CD14-positive monocyte (primary cell): ENCODE measurements around the gene PDXDC1. TPM values are rescaled to one million over a fixed set of nuclear protein-coding genes. Genes with fewer than 3 reads are reported as not detected.
"Not testable (repeated sequence)": the region's sequence is repeated elsewhere in the genome, so short reads cannot be mapped to it uniquely, and the experiment has no call there.

ENCODE experiments used
- DNase-seq, 3 donors: peaks; one replicate each; pipeline ENCODE4 v3.0.0-alpha.2; 2011 to 2022
- H2AFZ ChIP-seq: 2 replicates; pipeline ENCODE4 v1.6.0; 2012; ENCODE audit warnings: mild to moderate bottlenecking, low read depth, low read length, inconsistent platforms; ENCODE audit not compliant: insufficient read depth, poor library complexity, severe bottlenecking
- H3K27ac ChIP-seq, 2 donors: 1 replicate in 1 of 2; 2 replicates in 1 of 2; pipeline ENCODE4 v1.5.1; 2012 to 2013; ENCODE audit warnings: low read length in 2 of 2, control low read depth in 1 of 2, inconsistent platforms in 1 of 2, low read depth in 1 of 2, mild to moderate bottlenecking in 1 of 2
- H3K27me3 ChIP-seq, 2 donors: one replicate each; pipeline versions ENCODE4 v1.6.0 to v1.6.1; 2011 to 2013; ENCODE audit warnings: low read length in 2 of 2; ENCODE audit not compliant: control insufficient read depth in 2 of 2, insufficient read depth in 2 of 2
- H3K36me3 ChIP-seq, 2 donors: replicated peaks in 1 of 2; 1 replicate in 1 of 2; 2 replicates in 1 of 2; pipeline versions ENCODE4 v1.5.1 to v1.6.1; 2012 to 2013; ENCODE audit warnings: low read length in 2 of 2, control low read depth in 1 of 2, inconsistent platforms in 1 of 2, mild to moderate bottlenecking in 1 of 2; ENCODE audit not compliant: insufficient read depth in 2 of 2, control insufficient read depth in 1 of 2
- H3K4me1 ChIP-seq, 2 donors: 1 replicate in 1 of 2; 2 replicates in 1 of 2; pipeline versions ENCODE4 v1.5.1 to v1.6.1; 2012 to 2013; ENCODE audit warnings: low read length in 2 of 2, control low read depth in 1 of 2, inconsistent platforms in 1 of 2, mild to moderate bottlenecking in 1 of 2, moderate library complexity in 1 of 2; ENCODE audit not compliant: insufficient read depth in 2 of 2, control insufficient read depth in 1 of 2
- H3K4me2 ChIP-seq: replicated peaks from 2 replicates; pipeline ENCODE3; 2012; ENCODE audit warnings: low read length, moderate library complexity, mild to moderate bottlenecking; ENCODE audit not compliant: poor library complexity, severe bottlenecking; ENCODE audit errors: extremely low read depth
- H3K4me3 ChIP-seq, 3 experiments: fragments of 200-600 bp in 1 of 3; sonication (generic) in 1 of 3; replicated peaks in 1 of 3; 1 replicate in 2 of 3; 2 replicates in 1 of 3; pipeline ENCODE4 v1.5.1; 2011 to 2013; ENCODE audit warnings: low read length in 3 of 3, mild to moderate bottlenecking in 3 of 3, control low read depth in 2 of 3, low read depth in 2 of 3, inconsistent platforms in 1 of 3, moderate library complexity in 1 of 3
- H3K79me2 ChIP-seq: 2 replicates; pipeline ENCODE4 v1.6.0; 2012; ENCODE audit warnings: mild to moderate bottlenecking, control low read depth, inconsistent platforms, low read length, moderate library complexity; ENCODE audit not compliant: insufficient read depth
- H3K9ac ChIP-seq: 2 replicates; pipeline ENCODE4 v1.6.0; 2017; ENCODE audit warnings: low read length, mild to moderate bottlenecking; ENCODE audit not compliant: insufficient read depth, poor library complexity, severe bottlenecking
- H3K9me3 ChIP-seq, 2 donors: replicated peaks in 1 of 2; 1 replicate in 1 of 2; 2 replicates in 1 of 2; pipeline versions ENCODE4 v1.5.1 to v1.6.1; 2012 to 2013; ENCODE audit warnings: low read length in 2 of 2, control low read depth in 1 of 2; ENCODE audit not compliant: control insufficient read depth in 1 of 2, insufficient read depth in 1 of 2
- H4K20me1 ChIP-seq: 2 replicates; pipeline ENCODE4 v1.6.0; 2012; ENCODE audit warnings: mild to moderate bottlenecking, low read length, control low read depth, moderate library complexity; ENCODE audit not compliant: insufficient read depth
- H3K27ac Mint-ChIP-seq, 7 donors: one replicate each; pipeline ENCODE4 v1.8.0; 2020; ENCODE audit warnings: mild to moderate bottlenecking in 7 of 7, mixed read lengths in 7 of 7, moderate library complexity in 6 of 7, inconsistent platforms in 2 of 7
- H3K27me3 Mint-ChIP-seq, 3 donors: one replicate each; pipeline ENCODE4 v1.8.0; 2021 to 2022; ENCODE audit warnings: low read depth in 3 of 3, mild to moderate bottlenecking in 3 of 3, mixed read lengths in 3 of 3, moderate library complexity in 3 of 3, inconsistent platforms in 1 of 3
- H3K36me3 Mint-ChIP-seq, 2 donors: one replicate each; pipeline ENCODE4 v1.8.0; 2020; ENCODE audit warnings: mixed read lengths in 2 of 2, inconsistent platforms in 1 of 2, mild to moderate bottlenecking in 1 of 2
- H3K4me1 Mint-ChIP-seq: one replicate; pipeline ENCODE4 v1.8.0; 2020; ENCODE audit warnings: mild to moderate bottlenecking, mixed read lengths
- H3K4me3 Mint-ChIP-seq, 2 donors: one replicate each; pipeline ENCODE4 v1.8.0; 2020; ENCODE audit warnings: mild to moderate bottlenecking in 2 of 2, mixed read lengths in 2 of 2, moderate library complexity in 1 of 2
- H3K9me3 Mint-ChIP-seq, 7 donors: one replicate each; pipeline ENCODE4 v1.8.0; 2020 to 2022; ENCODE audit warnings: mixed read lengths in 7 of 7, mild to moderate bottlenecking in 6 of 7, moderate library complexity in 6 of 7, inconsistent platforms in 2 of 7
- WGBS: methylation state at CpG from one replicate; pipeline ENCODE4 v1.1.5; 2013; ENCODE audit warnings: missing lambda C conversion rate; ENCODE audit not compliant: insufficient coverage; 5-methylcytosine and 5-hydroxymethylcytosine counted together
- intact Hi-C, 2 donors: fragments of 100-400 bp; cut with micrococcal nuclease; formaldehyde crosslinking; loops; one replicate each; pipeline versions ENCODE4 v1.15.0 to v1.15.1; 2023
- polyA plus RNA-seq, 3 donors: library from polyadenylated mRNA; depleted of rRNA in 1 of 3; unstranded in 2 of 3; stranded (reverse) in 1 of 3; fragments of 300-500 nt in 2 of 3; fragments of >200 nt in 1 of 3; fragmentation: Illumina TruSeq in 2 of 3; gene quantifications; 1 replicate in 2 of 3; 2 replicates in 1 of 3; pipeline ENCODE4 v1.2.3, GENCODE V29; 2012 to 2021

PDXDC1 gene
- polyA plus RNA-seq, 3 donors, result 22.3 to 50.1 (median 36.0) TPM

DNA sequence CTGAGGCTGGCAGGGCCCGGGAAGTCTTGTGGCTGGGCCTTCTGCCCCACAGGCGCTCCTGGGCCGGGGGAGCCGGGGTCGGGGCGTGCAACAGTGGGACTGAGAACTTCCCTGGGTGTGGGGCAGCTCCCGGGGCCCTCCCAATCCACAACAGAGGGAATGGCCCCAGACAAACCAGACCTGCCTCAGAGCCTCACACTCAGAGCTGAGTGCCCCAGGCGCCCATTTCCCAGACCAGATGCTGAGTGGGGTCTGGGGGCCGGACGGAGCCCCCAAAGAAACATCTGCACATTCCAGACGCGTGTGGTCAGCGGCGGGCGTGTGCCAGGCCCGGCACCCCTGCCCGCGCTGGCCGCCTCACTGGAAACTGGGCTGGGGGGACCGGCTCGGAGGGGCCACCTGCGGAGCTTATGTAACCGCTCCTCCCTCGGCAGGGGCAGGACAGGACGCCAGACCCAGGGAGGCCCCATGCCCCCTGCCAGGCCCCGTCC is 168.8 kb downstream of the PDXDC1 start:
- H2AFZ ChIP-seq, H3K36me3 Mint-ChIP-seq, H3K4me1 ChIP-seq, H3K4me3 Mint-ChIP-seq, H3K27ac ChIP-seq, H3K9me3 ChIP-seq, H3K79me2 ChIP-seq, H3K4me3 ChIP-seq, H3K27me3 Mint-ChIP-seq, H3K9me3 Mint-ChIP-seq, H3K27ac Mint-ChIP-seq, H3K4me2 ChIP-seq, H4K20me1 ChIP-seq, DNase-seq, H3K36me3 ChIP-seq, H3K27me3 ChIP-seq, intact Hi-C loops, H3K9ac ChIP-seq: not testable (repeated sequence)
- 60% methylated on average over 13 of the region's 26 CpGs for WGBS
- H3K4me1 Mint-ChIP-seq, result peaks cover 10% of the 10 kb centered on the region

DNA sequence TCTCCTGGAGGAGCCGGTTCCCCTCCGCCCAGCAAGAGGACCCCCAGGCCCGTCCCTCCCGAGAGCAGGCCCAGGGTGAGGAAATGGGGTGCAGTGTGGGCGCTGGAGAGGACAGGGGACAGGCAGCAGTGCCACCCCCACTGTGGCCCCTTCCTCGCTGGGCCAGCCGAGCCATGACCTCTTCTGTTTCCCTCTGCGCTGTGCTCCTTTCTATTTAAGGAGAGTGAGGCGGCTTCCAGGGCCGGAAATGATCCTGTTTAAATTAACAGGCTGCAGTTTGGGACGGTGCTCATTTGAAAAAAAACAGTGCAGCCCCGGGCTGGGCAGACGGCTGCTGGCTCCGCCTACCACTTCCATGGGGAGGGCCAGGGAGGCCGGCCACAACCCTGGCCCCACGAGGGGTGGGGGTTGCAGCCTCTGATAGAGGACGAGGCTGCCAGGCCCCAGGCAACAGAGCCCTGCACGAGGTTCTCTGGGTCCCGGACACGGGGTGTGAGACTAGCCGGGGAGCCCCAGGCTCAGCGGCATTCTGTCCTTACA is 169.3 kb downstream of the PDXDC1 start:
- H3K9ac ChIP-seq, H3K79me2 ChIP-seq, H3K4me1 ChIP-seq, H3K4me3 ChIP-seq, H4K20me1 ChIP-seq, DNase-seq, H3K9me3 Mint-ChIP-seq, H2AFZ ChIP-seq, H3K4me3 Mint-ChIP-seq, H3K27me3 Mint-ChIP-seq, H3K36me3 ChIP-seq, H3K36me3 Mint-ChIP-seq, H3K27ac Mint-ChIP-seq, H3K27ac ChIP-seq, H3K9me3 ChIP-seq, H3K27me3 ChIP-seq, intact Hi-C loops, H3K4me2 ChIP-seq: not testable (repeated sequence)
- peaks cover 10% of the 10 kb centered on the region for H3K4me1 Mint-ChIP-seq
- 28% methylated on average over 12 of the region's 22 CpGs for WGBS

DNA sequence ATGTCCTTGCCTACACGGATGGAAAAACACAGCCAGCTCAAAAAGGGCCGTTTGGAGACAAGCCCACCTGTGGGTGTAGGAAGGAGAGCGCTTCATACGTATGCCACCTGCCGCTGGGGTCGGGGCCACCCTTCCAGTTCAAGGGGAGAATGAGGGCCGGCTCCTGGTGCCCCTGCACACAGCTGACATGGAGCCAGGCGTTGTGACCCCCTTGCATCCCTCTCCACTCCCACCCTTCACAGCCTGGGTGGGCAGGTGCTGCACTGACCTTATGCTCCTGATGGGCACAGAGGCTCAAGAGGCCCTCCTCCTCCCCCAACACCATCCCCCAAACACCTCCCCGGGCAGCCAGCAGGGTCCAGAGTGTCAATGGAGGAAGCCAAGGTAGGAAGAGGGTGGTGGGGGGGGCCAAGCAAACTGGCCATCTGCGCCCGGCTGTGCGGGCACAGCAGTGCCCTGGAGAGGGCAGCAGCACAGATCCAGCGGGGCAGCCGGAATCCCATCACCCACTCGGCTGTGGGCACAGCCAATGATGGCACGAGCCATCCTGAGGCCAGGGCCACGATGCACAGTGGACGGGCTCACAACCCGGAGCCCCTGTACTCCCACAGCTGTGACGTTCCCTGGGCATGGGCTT is 170.1 kb downstream of the PDXDC1 start:
- H4K20me1 ChIP-seq, H3K27me3 Mint-ChIP-seq, H2AFZ ChIP-seq, DNase-seq, intact Hi-C loops, H3K36me3 Mint-ChIP-seq, H3K27ac Mint-ChIP-seq, H3K79me2 ChIP-seq, H3K36me3 ChIP-seq, H3K9ac ChIP-seq, H3K4me3 ChIP-seq, H3K4me3 Mint-ChIP-seq, H3K27me3 ChIP-seq, H3K27ac ChIP-seq, H3K9me3 Mint-ChIP-seq, H3K9me3 ChIP-seq, H3K4me2 ChIP-seq, H3K4me1 ChIP-seq: not testable (repeated sequence)
- WGBS, result 81% methylated on average over 10 of the region's 20 CpGs
- H3K4me1 Mint-ChIP-seq, result peaks cover 10% of the 10 kb centered on the region

DNA sequence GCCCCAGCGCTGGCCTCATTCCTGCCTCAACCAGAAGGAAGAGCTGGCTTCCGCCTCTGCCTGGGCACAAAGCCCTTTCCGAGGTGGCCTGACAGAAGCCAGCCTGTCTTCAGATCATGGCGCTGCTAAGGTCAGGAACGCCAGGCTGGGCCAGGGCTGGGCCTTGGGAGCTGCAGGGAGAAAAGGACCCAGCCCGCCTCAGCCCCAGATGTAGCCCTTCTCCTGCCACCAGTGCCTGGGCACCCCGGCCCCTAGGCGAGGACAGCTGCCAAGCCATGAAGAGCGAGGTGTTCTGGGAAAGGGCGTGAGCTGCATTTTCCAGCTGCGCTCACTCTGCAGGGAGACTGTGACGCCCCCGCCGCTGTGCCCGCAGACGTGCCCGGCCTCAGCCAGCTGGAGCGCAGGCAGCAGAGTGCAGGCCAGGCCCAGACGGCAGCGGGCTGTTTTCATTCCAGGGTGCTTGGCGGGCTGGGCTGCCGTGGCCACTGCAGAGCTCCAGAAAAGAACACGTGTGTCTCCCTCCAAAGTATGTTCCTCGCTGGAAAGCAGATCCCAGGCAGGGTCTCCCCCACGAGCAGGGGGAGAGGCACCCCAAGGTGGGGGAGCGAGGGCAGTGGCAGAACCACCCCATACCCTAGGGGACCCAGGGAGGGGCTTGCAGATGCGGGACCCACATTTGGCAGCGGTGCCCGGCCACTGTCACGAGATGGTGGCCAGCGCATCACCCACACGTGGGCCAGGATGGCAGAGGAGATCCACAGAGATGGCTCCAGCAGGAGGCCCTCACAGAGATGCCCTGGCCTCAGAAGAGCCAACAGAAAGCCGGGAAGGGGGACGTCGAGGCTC is 170.8 kb downstream of the PDXDC1 start:
- H3K9me3 Mint-ChIP-seq, H3K27me3 Mint-ChIP-seq, H3K79me2 ChIP-seq, H3K9ac ChIP-seq, H3K36me3 ChIP-seq, H3K9me3 ChIP-seq, H3K4me1 ChIP-seq, DNase-seq, H4K20me1 ChIP-seq, H2AFZ ChIP-seq, intact Hi-C loops, H3K4me3 ChIP-seq, H3K4me3 Mint-ChIP-seq, H3K27ac ChIP-seq, H3K36me3 Mint-ChIP-seq, H3K27me3 ChIP-seq, H3K4me2 ChIP-seq, H3K27ac Mint-ChIP-seq: not testable (repeated sequence)
- WGBS, result 97% methylated on average over 26 of the region's 35 CpGs
- H3K4me1 Mint-ChIP-seq, result peaks cover 10% of the 10 kb centered on the region
